IMR-90 (cell line): ENCODE measurements around the gene KCNA10. TPM values are rescaled to one million over a fixed set of nuclear protein-coding genes. Genes with fewer than 3 reads are reported as not detected.
A peak's percentile ranks its signal among the peaks of the same experiment; 100 is the strongest.

ENCODE experiments used
- ATAC-seq: fragments of 200-7000 bp; cut with Tn5 transposase; 2 replicates; pipeline ENCODE4 v1.9.1; 2020; ENCODE audit warnings: low read depth, mild to moderate bottlenecking, moderate library complexity
- BruUV-seq: library from RNA; stranded (reverse); fragments of 400-500 nt; replicated peaks from 2 replicates; lab custom pipeline; 2021; lab: Mats Ljungman, UMichigan
- CTCF ChIA-PET: fragments of 300-600 bp; formaldehyde crosslinking; extraction: SDS; loops from one replicate; lab custom pipeline; 2021; ENCODE audit warnings: antibody characterized with exemption; lab: Yijun Ruan, JAX
- POLR2A ChIA-PET: fragments of 300-600 bp; sonication (Branson Sonifier 250); formaldehyde crosslinking; loops from one replicate; lab custom pipeline; 2022; ENCODE audit warnings: antibody characterized with exemption; ENCODE audit not compliant: unreplicated experiment; lab: Charles Lee
- DNase-seq: peaks from one replicate; pipeline ENCODE4 v3.0.0; 2013
- H2AFZ ChIP-seq: replicated peaks from 2 replicates; pipeline ENCODE3; 2013; ENCODE audit warnings: low read length, mild to moderate bottlenecking; ENCODE audit not compliant: poor library complexity
- H2AK5ac ChIP-seq: 2 replicates; pipeline ENCODE4 v1.6.1; 2013; ENCODE audit warnings: low read depth, low read length, inconsistent platforms
- H2AK9ac ChIP-seq: replicated peaks from 2 replicates; pipeline ENCODE3; 2013; ENCODE audit warnings: mild to moderate bottlenecking, low read depth, low read length, moderate library complexity; ENCODE audit not compliant: poor library complexity
- H2BK120ac ChIP-seq: 2 replicates; pipeline ENCODE4 v1.6.1; 2013; ENCODE audit warnings: low read depth, low read length, inconsistent platforms
- H2BK15ac ChIP-seq: 3 replicates; pipeline ENCODE4 v1.6.1; 2013; ENCODE audit warnings: low read depth, low read length, inconsistent platforms
- H2BK20ac ChIP-seq: 2 replicates; pipeline ENCODE4 v1.6.1; 2013; ENCODE audit warnings: low read depth, mild to moderate bottlenecking, inconsistent platforms, low read length, moderate library complexity
- H2BK5ac ChIP-seq: 2 replicates; pipeline ENCODE4 v1.6.1; 2013; ENCODE audit warnings: mild to moderate bottlenecking, low read depth, low read length, inconsistent platforms; ENCODE audit not compliant: poor library complexity, severe bottlenecking
- H3K14ac ChIP-seq: replicated peaks from 2 replicates; pipeline ENCODE4 v1.6.1; 2013; ENCODE audit warnings: low read depth, low read length, inconsistent platforms
- H3K18ac ChIP-seq: 2 replicates; pipeline ENCODE4 v1.6.1; 2013; ENCODE audit warnings: low read depth, low read length, control low read depth
- H3K23ac ChIP-seq: 2 replicates; pipeline ENCODE4 v1.6.1; 2013; ENCODE audit warnings: low read depth, low read length, inconsistent platforms
- H3K27ac ChIP-seq: 2 replicates; pipeline ENCODE4 v1.5.1; 2013; ENCODE audit warnings: mild to moderate bottlenecking, control low read depth, low read length; ENCODE audit not compliant: insufficient read depth
- H3K27me3 ChIP-seq: 2 replicates; pipeline ENCODE4 v1.6.1; 2013; ENCODE audit warnings: low read length; ENCODE audit not compliant: control insufficient read depth, insufficient read depth
- H3K36me3 ChIP-seq: 2 replicates; pipeline ENCODE4 v1.6.1; 2013; ENCODE audit warnings: low read length, mixed read lengths; ENCODE audit not compliant: control insufficient read depth, insufficient read depth
- H3K4ac ChIP-seq: 2 replicates; pipeline ENCODE4 v1.6.1; 2013; ENCODE audit warnings: low read depth, low read length, inconsistent platforms
- H3K4me1 ChIP-seq: 2 replicates; pipeline ENCODE4 v1.6.1; 2013; ENCODE audit warnings: low read length, mixed read lengths; ENCODE audit not compliant: control insufficient read depth, insufficient read depth
- H3K4me2 ChIP-seq: 2 replicates; pipeline ENCODE4 v1.6.1; 2013; ENCODE audit warnings: low read depth, mild to moderate bottlenecking, control low read depth, low read length, moderate library complexity
- H3K4me3 ChIP-seq: 2 replicates; pipeline ENCODE4 v1.5.1; 2013; ENCODE audit warnings: low read depth, mild to moderate bottlenecking, control low read depth, low read length, moderate library complexity; ENCODE audit not compliant: insufficient read depth
- H3K56ac ChIP-seq: 2 replicates; pipeline ENCODE4 v1.6.1; 2013; ENCODE audit warnings: low read length, inconsistent platforms; ENCODE audit not compliant: insufficient read depth; ENCODE audit errors: extremely low read depth
- H3K79me1 ChIP-seq, 2 experiments: 2 replicates each; pipeline ENCODE4 v1.6.1; 2013; ENCODE audit warnings: low read length in 2 of 2, inconsistent platforms in 1 of 2, low read depth in 1 of 2
- H3K9ac ChIP-seq: 2 replicates; pipeline ENCODE4 v1.6.1; 2013; ENCODE audit warnings: low read depth, low read length, control low read depth
- H3K9me1 ChIP-seq: 2 replicates; pipeline ENCODE4 v1.6.1; 2013; ENCODE audit warnings: low read length, inconsistent platforms; ENCODE audit not compliant: insufficient read depth
- H3K9me3 ChIP-seq: 2 replicates; pipeline ENCODE4 v1.6.1; 2013; ENCODE audit warnings: low read length; ENCODE audit not compliant: control insufficient read depth, insufficient read depth
- H4K20me1 ChIP-seq: 2 replicates; pipeline ENCODE4 v1.6.1; 2013; ENCODE audit warnings: low read length, inconsistent platforms; ENCODE audit not compliant: insufficient read depth
- H4K5ac ChIP-seq: 2 replicates; pipeline ENCODE4 v1.6.1; 2013; ENCODE audit warnings: mild to moderate bottlenecking, low read depth, low read length, control low read depth
- H4K8ac ChIP-seq, 2 experiments: 2 replicates each; pipeline ENCODE4 v1.6.1; 2013; ENCODE audit warnings: low read depth in 2 of 2, low read length in 2 of 2, control low read depth in 1 of 2, inconsistent platforms in 1 of 2
- H4K91ac ChIP-seq: 2 replicates; pipeline ENCODE4 v1.6.1; 2013; ENCODE audit warnings: low read depth, low read length, inconsistent platforms; ENCODE audit not compliant: insufficient read depth
- CEBPB ChIP-seq: IDR thresholded peaks from 2 replicates; pipeline ENCODE4 v1.6.1; 2012; ENCODE audit warnings: low read depth, low read length, improper control_type of control experiment
- FOS ChIP-seq: fragments of 150-350 bp; IDR thresholded peaks from 2 replicates; pipeline ENCODE4 v1.6.1; 2016; ENCODE audit warnings: low read depth, low read length
- RCOR1 ChIP-seq: IDR thresholded peaks from 2 replicates; pipeline ENCODE4 v1.6.1; 2012; ENCODE audit warnings: mild to moderate bottlenecking, low read length, improper control_type of control experiment; ENCODE audit not compliant: insufficient replicate concordance
- RFX5 ChIP-seq: IDR thresholded peaks from 2 replicates; pipeline ENCODE4 v1.8.0; 2012; ENCODE audit warnings: low read depth, mild to moderate bottlenecking, low read length, moderate library complexity
- WGBS, 2 experiments: methylation state at CpG; one replicate each; pipeline versions ENCODE4 v1.1.5 to v1.1.7; 2013; ENCODE audit warnings: missing lambda C conversion rate in 2 of 2; ENCODE audit not compliant: insufficient read length in 1 of 2; ENCODE audit errors: extremely low coverage in 2 of 2; 5-methylcytosine and 5-hydroxymethylcytosine counted together
- dilution Hi-C: fragments of 300-500 bp; cut with HindIII; formaldehyde crosslinking; loops from one replicate; pipeline ENCODE4 v1.14.3; 2018; ENCODE audit warnings: low sequenced_read_pairs; ENCODE audit not compliant: unreplicated experiment
- in situ Hi-C: fragments of 300-500 bp; cut with MboI; formaldehyde crosslinking; loops from 3 replicates; pipeline ENCODE4 v1.14.3; 2019; ENCODE audit warnings: low sequenced_read_pairs, inconsistent platforms, mixed read lengths
- intact Hi-C: fragments of 100-400 bp; cut with micrococcal nuclease; formaldehyde crosslinking; loops from 2 replicates; pipeline ENCODE4 v1.10.0; 2022
- polyA plus RNA-seq, 3 experiments: library from polyadenylated mRNA; depleted of rRNA; stranded (reverse); fragments of >200 nt; gene quantifications; 2 replicates each; pipeline ENCODE4 v1.2.3, GENCODE V29; 2012; ENCODE audit warnings: low replicate concordance in 1 of 3
- total RNA-seq: library from RNA; depleted of rRNA; stranded (reverse); fragments of >200 nt; gene quantifications from 2 replicates; pipeline ENCODE4 v1.2.3, GENCODE V29; 2012

The KCNA10 gene
- total and polyA plus RNA-seq, 2 of the 4 experiments (the other 2 are of a cell fraction): not detected

DNA sequence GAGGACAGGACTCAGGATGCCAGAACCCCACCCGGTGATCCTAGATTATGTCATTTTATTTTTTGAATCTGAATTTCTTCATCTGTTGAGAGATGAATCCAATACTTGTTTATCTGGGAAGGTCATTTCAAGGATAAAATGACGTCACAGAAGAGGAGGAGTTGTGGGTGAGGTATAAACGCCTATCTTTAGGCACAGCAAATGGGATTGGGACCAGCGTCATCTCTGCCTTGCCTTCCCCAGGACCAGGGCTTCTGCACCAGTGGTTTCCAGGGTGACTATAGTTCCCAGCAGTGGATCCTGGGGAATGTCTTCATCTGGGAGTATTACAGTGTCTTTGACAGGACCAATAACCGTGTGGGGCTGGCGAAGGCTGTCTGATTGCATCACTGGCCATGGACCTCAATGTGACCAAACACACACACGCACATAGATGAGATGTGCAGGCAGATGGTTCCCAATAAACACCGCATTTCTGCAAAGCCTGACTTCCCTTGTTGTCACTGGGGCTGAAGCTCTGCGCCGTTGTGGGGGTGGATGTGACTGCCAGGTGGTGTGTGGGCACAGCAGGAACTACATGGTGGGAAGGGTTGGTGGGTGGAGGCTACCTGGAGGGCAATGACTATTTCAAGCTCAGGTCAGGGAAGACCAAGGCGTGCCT, 28.1 kb downstream of the KCNA10 start:
- H4K20me1 ChIP-seq: no peaks in the 10 kb centered on the region
- no peaks in the 10 kb centered on the region for H3K79me1 ChIP-seq
- peaks cover 3% of the 10 kb centered on the region; the same call in 1 of the 2 replicates for H3K27me3 ChIP-seq
- H3K27ac ChIP-seq: no peak overlapping the region
- H4K91ac ChIP-seq: no peak overlapping the region
- no peak overlapping the region for H4K5ac ChIP-seq
- H2BK120ac ChIP-seq: no peak overlapping the region
- H2AK5ac ChIP-seq: no peak overlapping the region
- dilution Hi-C loops (no loop called here), intact Hi-C loops (no loop called here), in situ Hi-C loops (loop anchor here (10.0 kb wide), 1 partner anchor 76 kb away; no protein-coding TSS in a partner anchor)
- no peak overlapping the region for H3K4me3 ChIP-seq
- H2BK15ac ChIP-seq: no peak overlapping the region
- TF ChIP-seq FOS (no peak), CEBPB (peak; percentile 32; the same call in 1 of the 2 replicates), RCOR1 (no peak), RFX5 (no peak)
- peak overlapping the region; percentile 43 for H2AFZ ChIP-seq
- no peak overlapping the region for H3K23ac ChIP-seq
- H3K18ac ChIP-seq: no peak overlapping the region
- H4K8ac ChIP-seq: no peak overlapping the region
- no peaks in the 10 kb centered on the region for H3K36me3 ChIP-seq
- ChIA-PET POLR2A (no interaction called here), CTCF (no interaction called here)
- H3K4ac ChIP-seq: no peak overlapping the region
- no peak overlapping the region for H2BK5ac ChIP-seq
- H2BK20ac ChIP-seq: no peak overlapping the region
- no peak overlapping the region for H3K9ac ChIP-seq
- no peak overlapping the region for H2AK9ac ChIP-seq
- no peak for ATAC-seq
- no TSS peak for BruUV-seq
- no peak overlapping the region for H3K56ac ChIP-seq
- no peak overlapping the region for H3K14ac ChIP-seq
- no peaks in the 10 kb centered on the region for H3K9me1 ChIP-seq
- H3K4me2 ChIP-seq: no peak overlapping the region
- H3K9me3 ChIP-seq: no peaks in the 10 kb centered on the region
- no peak for DNase-seq
- 73% methylated on average over 4 of the region's 11 CpGs; no CpG with 5 or more reads in 1 of the 2 experiments for WGBS, 2 experiments
- no peaks in the 10 kb centered on the region for H3K4me1 ChIP-seq
